HCT116 (cell line): ENCODE measurements around the gene SELENOS. TPM values are rescaled to one million over a fixed set of nuclear protein-coding genes. Genes with fewer than 3 reads are reported as not detected.

ENCODE experiments used
- ATAC-seq: fragments of 200-7000 bp; cut with Tn5 transposase; 2 replicates; pipeline ENCODE4 v1.9.1; 2020; ENCODE audit warnings: mild to moderate bottlenecking, moderate library complexity
- BruUV-seq: library from RNA; stranded (reverse); fragments of 400-500 nt; replicated peaks from 2 replicates; lab custom pipeline; 2021; lab: Mats Ljungman, UMichigan
- CTCF ChIA-PET: fragments of 300-600 bp; sonication (Branson Sonifier 250); formaldehyde crosslinking; loops from one replicate; lab custom pipeline; 2021; ENCODE audit warnings: antibody characterized with exemption; lab: Charles Lee
- POLR2A ChIA-PET: fragments of 300-600, 350-600 bp; sonication (Branson Sonifier 250); formaldehyde crosslinking; loops from one replicate; lab custom pipeline; 2021; ENCODE audit warnings: antibody characterized with exemption; lab: Charles Lee
- RAD21 ChIA-PET, 2 experiments: fragments of 300-600 bp; sonication (Branson Sonifier 250); formaldehyde crosslinking; loops; one replicate each; lab custom pipeline; 2023; ENCODE audit warnings: low total read pairs in 2 of 2; ENCODE audit not compliant: uncharacterized antibody in 2 of 2, unreplicated experiment in 2 of 2, low non-redundant PET in 1 of 2; lab: Charles Lee
- DNase-seq: peaks from one replicate; pipeline ENCODE4 v3.0.0-alpha.2; 2010; ENCODE audit warnings: low read depth, low spot score
- H2AFZ ChIP-seq: fragments of 200-600 bp; shearing (Covaris generic), sonication (generic); 2 replicates; pipeline ENCODE4 v1.6.1; 2017; ENCODE audit warnings: low read depth, mixed run types, mixed read lengths, antibody characterized with exemption, low read length; ENCODE audit not compliant: poor library complexity, severe bottlenecking
- H3K27ac ChIP-seq: 2 replicates; pipeline ENCODE4 v1.5.1; 2012; ENCODE audit warnings: low read depth, low read length
- H3K27me3 ChIP-seq: fragments of 200-600 bp; sonication (generic); 2 replicates; pipeline ENCODE4 v1.6.1; 2016; ENCODE audit warnings: mixed run types, low read length, mixed read lengths; ENCODE audit not compliant: insufficient read depth
- H3K36me3 ChIP-seq, 2 experiments: fragments of 200-500 bp in 1 of 2; fragments of 200-600 bp in 1 of 2; sonication (Bioruptor generic) in 1 of 2; sonication (generic) in 1 of 2; 2 replicates each; pipeline versions ENCODE4 v1.5.1 to v1.6.1; 2014 to 2016; ENCODE audit warnings: low read length in 2 of 2, inconsistent platforms in 1 of 2, mixed read lengths in 1 of 2, mixed run types in 1 of 2; ENCODE audit not compliant: insufficient read depth in 2 of 2, control insufficient read depth in 1 of 2
- H3K4me1 ChIP-seq, 2 experiments: fragments of 200-600 bp in 1 of 2; sonication (generic) in 1 of 2; 2 replicates each; pipeline versions ENCODE4 v1.5.1 to v1.6.1; 2012 to 2017; ENCODE audit warnings: low read length in 2 of 2, inconsistent platforms in 1 of 2, mild to moderate bottlenecking in 1 of 2, mixed read lengths in 1 of 2, mixed run types in 1 of 2, moderate library complexity in 1 of 2; ENCODE audit not compliant: insufficient read depth in 2 of 2, control insufficient read depth in 1 of 2
- H3K4me2 ChIP-seq: fragments of 200-600 bp; sonication (generic); 2 replicates; pipeline ENCODE4 v1.6.1; 2017; ENCODE audit warnings: mixed run types, low read length, mixed read lengths
- H3K4me3 ChIP-seq, 2 experiments: fragments of 200-600 bp in 1 of 2; sonication (generic) in 1 of 2; replicated peaks in 1 of 2; 2 replicates each; pipeline ENCODE4 v1.5.1; 2011 to 2016; ENCODE audit warnings: low read length in 2 of 2, control low read depth in 1 of 2, low read depth in 1 of 2, mild to moderate bottlenecking in 1 of 2, mixed read lengths in 1 of 2, mixed run types in 1 of 2
- H3K79me2 ChIP-seq: fragments of 200-600 bp; sonication (generic); 2 replicates; pipeline ENCODE4 v1.6.1; 2017; ENCODE audit warnings: mild to moderate bottlenecking, mixed run types, low read length, moderate library complexity, mixed read lengths; ENCODE audit not compliant: insufficient read depth
- H3K9ac ChIP-seq: fragments of 200-600 bp; sonication (generic); 2 replicates; pipeline ENCODE4 v1.6.1; 2016; ENCODE audit warnings: low read length, mixed read lengths
- H3K9me2 ChIP-seq: fragments of 200-600 bp; sonication (generic), shearing (Covaris generic); 2 replicates; pipeline ENCODE4 v1.6.1; 2017; ENCODE audit warnings: mixed run types, mild to moderate bottlenecking, moderate library complexity; ENCODE audit not compliant: insufficient read depth
- H3K9me3 ChIP-seq, 2 experiments: fragments of 200-500 bp in 1 of 2; fragments of 200-600 bp in 1 of 2; sonication (Bioruptor generic) in 1 of 2; sonication (generic) in 1 of 2; 2 replicates each; pipeline ENCODE4 v1.6.1; 2014 to 2017; ENCODE audit warnings: low read length in 2 of 2, mixed read lengths in 2 of 2, inconsistent platforms in 1 of 2, low read depth in 1 of 2, mild to moderate bottlenecking in 1 of 2, mixed run types in 1 of 2, moderate library complexity in 1 of 2; ENCODE audit not compliant: control insufficient read depth in 1 of 2, insufficient read depth in 1 of 2
- H4K20me1 ChIP-seq: fragments of 200-600 bp; sonication (generic), shearing (Covaris generic); 2 replicates; pipeline ENCODE4 v1.6.1; 2017; ENCODE audit warnings: mixed run types, mild to moderate bottlenecking, moderate library complexity; ENCODE audit not compliant: insufficient read depth
- ATF3 ChIP-seq: IDR thresholded peaks from 2 replicates; pipeline ENCODE4 v1.6.1; 2012
- EGR1 ChIP-seq: IDR thresholded peaks from 2 replicates; pipeline ENCODE4 v1.6.1; 2012; ENCODE audit warnings: low read depth
- EZH2 ChIP-seq: fragments of 200-600 bp; sonication (generic); IDR thresholded peaks from 2 replicates; pipeline ENCODE4 v1.6.1; 2017; ENCODE audit warnings: antibody characterized with exemption, mixed run types
- EZH2phosphoT487 ChIP-seq: fragments of 200-600 bp; IDR thresholded peaks from 2 replicates; pipeline ENCODE4 v1.6.1; 2018; ENCODE audit warnings: antibody characterized with exemption, borderline replicate concordance
- REST ChIP-seq: IDR thresholded peaks from 2 replicates; pipeline ENCODE4 v1.6.1; 2012; ENCODE audit warnings: low read depth
- SIN3A ChIP-seq: IDR thresholded peaks from 2 replicates; pipeline ENCODE4 v1.6.1; 2012; ENCODE audit warnings: low read depth
- SRF ChIP-seq: IDR thresholded peaks from 2 replicates; pipeline ENCODE4 v1.6.1; 2012; ENCODE audit warnings: low read depth
- YY1 ChIP-seq: IDR thresholded peaks from 2 replicates; pipeline ENCODE4 v1.6.1; 2011; ENCODE audit warnings: low read length, low read depth, moderate library complexity, mild to moderate bottlenecking; ENCODE audit not compliant: insufficient replicate concordance; ENCODE audit errors: extremely low read depth
- intact Hi-C: fragments of 100-400 bp; cut with micrococcal nuclease; formaldehyde crosslinking; loops from 2 replicates; pipeline ENCODE4 v1.10.0; 2022
- total RNA-seq: library from RNA; stranded (reverse); gene quantifications from one replicate; pipeline ENCODE4 v1.2.1, GENCODE V29; 2021; ENCODE audit not compliant: unreplicated experiment

Gene SELENOS
- total RNA-seq, 1 experiment from 2014 or later = 45.6 TPM

GRCh38 chr15:101324524-101325177, 47.4 kb upstream of the SELENOS start:
- POLR2A ChIA-PET = no interaction called here
- Histone ChIP-seq H3K27me3 (no peaks in the 10 kb centered on the region), H3K9ac (no peak overlapping the region), H4K20me1 (no peaks in the 10 kb centered on the region), H3K27ac (no peak overlapping the region), H3K79me2 (no peaks in the 10 kb centered on the region), H3K36me3 (no peaks in the 10 kb centered on the region), H3K9me2 (no peaks in the 10 kb centered on the region), H3K4me2 (no peak overlapping the region), H3K9me3 (no peaks in the 10 kb centered on the region), H3K4me3 (no peak overlapping the region), H2AFZ (no peak overlapping the region), H3K4me1 (no peaks in the 10 kb centered on the region)
- DNase-seq = no peak
- TF ChIP-seq EZH2 = no peak
- no peak for TF ChIP-seq EZH2phosphoT487
- TF ChIP-seq EGR1 = no peak
- TF ChIP-seq SIN3A = no peak
- no peak for TF ChIP-seq SRF
- intact Hi-C loops = no loop called here
- RAD21 ChIA-PET = no interaction called here
- BruUV-seq = no TSS peak
- CTCF ChIA-PET = no interaction called here
- ATAC-seq = no peak

- no peak overlapping the region for H3K4me3 ChIP-seq
- H3K79me2 ChIP-seq = no peaks in the 10 kb centered on the region
- no peak overlapping the region for H3K27ac ChIP-seq
- RAD21 ChIA-PET = no interaction called here
- no TSS peak for BruUV-seq
- DNase-seq (no peak), ATAC-seq (no peak)
- no peak overlapping the region for H3K4me2 ChIP-seq
- no peaks in the 10 kb centered on the region for H4K20me1 ChIP-seq
- no peak overlapping the region for H3K9ac ChIP-seq
- no peaks in the 10 kb centered on the region for H3K36me3 ChIP-seq
- POLR2A ChIA-PET = no interaction called here
- CTCF ChIA-PET = no interaction called here
- no peaks in the 10 kb centered on the region for H3K9me2 ChIP-seq
- no peaks in the 10 kb centered on the region for H3K27me3 ChIP-seq
- no peaks in the 10 kb centered on the region for H3K9me3 ChIP-seq
- H3K4me1 ChIP-seq = no peaks in the 10 kb centered on the region
- no peak for TF ChIP-seq YY1
- no peak for TF ChIP-seq ATF3
- TF ChIP-seq SIN3A = no peak
- no peak for TF ChIP-seq REST
- no peak overlapping the region for H2AFZ ChIP-seq
- intact Hi-C loops = no loop called here
Observed at GRCh38 chr15:101323793-101324523, 46.7 kb upstream of the SELENOS start.
